Tongue (tissue), 2 donors: Measurements from ENCODE around the gene JARID2. TPM values are rescaled to one million over a fixed set of nuclear protein-coding genes. Genes with fewer than 3 reads are reported as not detected.
A peak's percentile ranks its signal among the peaks of the same experiment; 100 is the strongest.
"Not testable (repeated sequence)": the region's sequence is repeated elsewhere in the genome, so short reads cannot be mapped to it uniquely, and the experiment has no call there.

ENCODE experiments used
- DNase-seq: peaks from one replicate; pipeline ENCODE4 v3.0.0-alpha.2; 2015
- total RNA-seq: library from RNA; depleted of rRNA; stranded (reverse); fragments of >200 nt; gene quantifications from one replicate; pipeline ENCODE4 v1.2.3, GENCODE V29; 2014

The JARID2 gene
- total RNA-seq, 1 donor from 2014 or later: 18.2 TPM

DNA sequence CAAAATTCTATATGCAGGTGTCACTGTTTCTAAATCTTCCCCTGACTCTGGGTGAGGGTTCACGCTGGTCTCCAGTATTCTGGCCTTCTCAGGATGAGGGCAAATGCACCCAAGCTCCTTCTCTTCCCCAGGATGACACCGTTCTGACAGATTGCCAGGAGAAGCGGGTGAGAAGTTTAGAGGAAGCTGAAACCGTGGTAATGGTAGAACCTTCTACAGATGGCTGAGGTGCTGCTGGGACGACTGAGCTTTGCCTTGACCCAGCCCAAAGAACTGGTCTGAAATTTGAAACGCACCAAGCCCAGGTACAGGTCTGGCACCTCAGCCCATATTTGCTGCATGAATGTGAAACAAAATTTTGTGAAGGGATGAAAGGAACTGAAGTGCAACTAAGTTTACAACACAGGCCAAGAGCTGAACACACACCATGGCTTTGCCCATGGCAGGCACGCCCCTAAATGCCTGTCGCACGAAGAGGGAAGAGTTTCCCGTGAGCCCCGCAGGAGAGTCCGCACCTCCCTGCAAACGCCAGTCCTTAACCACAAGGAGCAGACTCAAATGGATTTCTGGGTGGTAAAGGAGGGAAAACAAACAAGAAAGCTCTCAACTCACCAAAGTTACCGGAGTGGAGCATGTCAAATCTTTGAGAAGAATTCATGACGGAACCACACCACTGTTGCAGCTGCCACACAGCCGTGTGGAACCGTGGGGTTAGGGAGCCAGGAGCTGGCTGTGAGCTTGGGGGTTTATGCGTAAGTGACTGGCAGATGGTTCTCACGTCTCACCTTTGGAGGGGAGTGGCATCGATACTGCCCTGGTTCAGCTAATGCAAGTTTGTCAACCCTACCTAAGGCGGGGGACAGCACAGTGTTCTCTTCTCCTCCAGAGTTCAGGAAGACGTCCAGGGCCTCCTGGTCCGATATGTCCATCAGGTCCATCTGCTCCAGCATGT, 278.1 kb downstream of the JARID2 start:
- DNase-seq: no peak

DNA sequence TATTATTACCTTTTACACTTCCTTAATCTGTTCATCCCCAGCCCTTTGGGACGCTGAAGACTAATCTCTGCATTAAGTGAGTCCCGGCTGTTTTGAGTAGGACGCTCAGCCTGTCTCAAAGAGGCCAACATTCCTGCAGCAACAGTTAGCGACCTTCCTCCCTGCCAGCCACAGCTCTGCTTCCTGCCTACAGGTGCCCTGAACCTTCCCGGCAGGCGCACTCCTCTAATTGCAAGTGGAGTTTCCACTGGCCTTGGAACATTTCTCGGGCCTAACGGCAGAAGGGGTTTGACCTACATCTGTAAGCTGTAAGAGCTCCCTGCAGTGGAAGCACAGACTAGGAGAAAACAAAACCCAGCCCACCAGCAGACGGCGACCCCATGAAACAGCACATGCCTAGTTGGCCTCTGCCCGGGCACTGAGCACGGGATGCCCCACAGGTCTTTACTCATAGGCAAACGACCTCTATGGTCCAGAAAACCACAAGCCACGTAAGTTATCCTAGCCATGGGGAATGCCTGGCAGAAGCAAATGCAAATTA, 279.1 kb downstream of the JARID2 start:
- no peak for DNase-seq

DNA sequence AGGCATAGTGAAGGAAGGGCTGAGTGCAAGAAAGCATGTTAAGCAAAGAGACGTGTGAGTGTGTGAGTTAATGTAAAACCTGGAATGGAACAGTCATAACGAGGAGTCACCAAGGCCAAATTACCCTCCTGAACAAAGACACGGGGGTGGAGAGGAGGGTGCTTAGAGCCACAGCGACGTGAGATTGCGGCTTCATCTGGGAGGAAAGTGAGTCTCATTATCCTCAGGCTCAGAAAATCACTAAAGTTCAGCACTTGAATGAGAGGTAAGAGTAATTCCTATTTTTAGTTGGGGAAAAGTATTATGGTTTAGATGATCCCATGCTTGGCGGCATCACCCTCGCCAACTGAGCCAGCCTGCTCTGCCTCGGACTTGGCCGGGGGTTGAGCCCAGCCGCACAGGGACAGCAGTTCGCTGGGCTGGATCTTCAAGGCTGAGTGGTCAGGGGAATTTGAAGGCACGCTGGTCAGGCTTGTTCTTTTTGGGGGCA, 280.4 kb downstream of the JARID2 start:
- DNase-seq: no peak

DNA sequence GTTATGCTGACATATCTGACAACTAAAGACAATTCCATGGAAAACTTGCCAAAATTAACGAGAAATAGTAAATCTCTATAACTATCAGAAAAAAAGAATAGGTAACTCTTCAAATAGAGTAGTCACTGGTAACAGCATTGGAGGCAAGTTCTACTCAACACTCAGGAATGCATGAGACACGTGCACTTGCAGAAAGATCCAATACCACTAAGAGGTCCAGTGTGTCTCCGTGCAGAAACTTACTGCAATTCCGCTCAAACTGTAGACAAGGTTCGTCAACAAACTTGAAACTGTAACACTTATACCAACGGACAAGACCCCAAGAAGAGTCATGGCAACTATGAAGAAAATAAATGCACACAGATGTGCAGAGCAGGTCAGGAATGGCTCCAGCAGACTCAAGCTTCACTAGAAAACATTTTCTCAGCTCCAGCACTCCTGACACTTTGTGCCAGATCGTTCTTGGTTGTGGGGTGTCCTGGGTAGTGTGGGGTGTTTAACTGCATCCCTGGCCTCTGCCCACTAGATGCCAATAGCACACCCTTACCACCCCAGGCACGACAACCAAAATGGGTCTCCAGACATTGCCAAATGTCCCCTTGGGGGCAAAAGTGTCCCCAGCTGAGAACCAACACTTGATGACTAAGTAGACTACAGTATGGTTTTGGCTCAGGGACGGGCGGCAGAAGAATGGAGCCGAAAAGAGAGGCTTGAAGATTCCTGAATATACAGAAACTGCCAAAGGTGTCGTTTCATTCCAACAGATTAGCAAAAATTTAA, 282.2 kb downstream of the JARID2 start:
- DNase-seq: no peak

DNA sequence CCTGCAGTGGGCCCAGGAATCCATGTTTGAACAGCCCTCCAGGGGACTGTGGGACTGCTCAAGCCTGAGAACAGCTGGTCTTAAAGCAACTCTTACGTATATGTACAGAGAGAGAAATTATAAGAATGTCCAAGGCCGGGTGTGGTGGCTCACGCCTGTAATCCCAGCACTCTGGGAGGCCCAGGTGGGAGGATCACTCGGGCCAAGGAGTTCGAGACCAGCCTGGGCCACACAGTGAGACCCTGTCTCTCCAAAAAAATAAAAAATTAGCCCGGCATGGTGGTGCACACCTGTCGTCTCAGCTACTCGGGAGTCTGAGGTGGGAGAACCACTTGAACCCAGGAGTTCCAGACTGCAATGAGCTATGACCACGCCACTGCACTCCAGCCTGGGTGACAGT, 283.0 kb downstream of the JARID2 start:
- DNase-seq: no peak

DNA sequence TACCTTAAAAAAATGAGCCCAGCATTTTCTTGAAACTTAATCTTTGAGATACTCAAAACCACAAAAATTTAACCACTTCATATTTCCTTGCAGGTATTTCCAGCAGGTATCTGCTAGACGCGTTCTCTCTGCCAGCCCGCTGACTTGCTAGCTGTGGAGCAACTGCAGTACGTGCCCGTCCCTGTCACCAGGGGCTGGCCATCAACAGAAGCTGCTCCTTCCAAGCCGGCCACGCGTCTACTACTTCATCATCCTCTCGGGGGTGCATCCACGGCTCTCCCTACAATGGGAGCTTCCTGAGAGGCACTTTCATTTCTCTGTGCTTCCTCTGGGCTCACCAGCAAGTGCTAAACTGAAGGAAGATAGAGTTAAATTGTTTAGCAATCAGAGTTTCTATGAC, 284.5 kb downstream of the JARID2 start:
- no peak for DNase-seq

DNA sequence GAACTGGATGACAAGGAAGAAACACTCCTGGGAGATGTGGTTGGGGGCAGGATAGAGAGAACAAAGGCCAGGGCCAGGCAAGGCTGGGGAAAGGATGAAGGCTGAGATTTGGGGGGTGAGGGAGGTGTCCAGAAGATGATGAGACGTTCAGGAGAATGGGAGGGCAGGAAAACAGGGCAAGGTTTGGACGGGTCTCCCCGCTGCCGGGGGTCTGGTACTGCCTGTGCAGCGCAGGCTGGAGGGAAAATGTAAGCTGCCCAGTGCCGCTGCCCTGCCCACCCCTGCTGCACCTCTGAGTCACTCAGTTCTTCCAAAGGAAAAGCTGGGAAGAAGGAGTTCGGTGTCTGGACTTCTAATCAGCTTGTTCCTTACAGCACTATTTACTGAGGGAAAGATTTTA, 286.1 kb downstream of the JARID2 start:
- DNase-seq: no peak

DNA sequence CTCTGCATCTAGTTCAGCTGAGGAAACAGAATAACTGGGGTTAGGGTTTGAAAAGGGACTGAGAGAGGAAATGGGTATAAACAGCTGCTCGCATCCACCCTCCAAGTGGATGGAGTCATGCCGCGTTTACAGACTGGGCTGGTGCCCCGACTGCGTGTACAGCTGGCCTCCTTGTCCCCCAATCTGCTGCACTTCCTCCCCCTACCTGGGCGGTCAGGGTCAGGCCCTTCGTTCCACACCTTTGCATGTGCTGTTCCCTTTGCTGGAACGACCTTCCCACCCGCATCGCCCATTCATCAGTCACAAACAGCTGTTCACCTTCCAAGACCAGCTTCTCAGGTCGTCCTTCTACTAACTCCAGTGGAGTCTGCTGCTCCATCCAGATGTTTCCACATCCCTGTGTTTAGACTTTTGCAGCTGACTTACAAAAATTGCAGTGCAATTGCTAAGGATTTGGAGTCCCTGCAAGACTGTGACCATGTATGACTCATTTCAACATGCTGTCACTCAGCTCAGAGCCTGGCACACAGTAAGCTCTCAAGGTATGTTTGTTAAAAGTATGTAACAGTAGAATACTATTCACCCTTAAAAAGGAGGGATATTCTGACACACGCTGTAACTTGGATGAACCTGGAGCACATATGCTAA, 287.6 kb downstream of the JARID2 start:
- DNase-seq: no peak

DNA sequence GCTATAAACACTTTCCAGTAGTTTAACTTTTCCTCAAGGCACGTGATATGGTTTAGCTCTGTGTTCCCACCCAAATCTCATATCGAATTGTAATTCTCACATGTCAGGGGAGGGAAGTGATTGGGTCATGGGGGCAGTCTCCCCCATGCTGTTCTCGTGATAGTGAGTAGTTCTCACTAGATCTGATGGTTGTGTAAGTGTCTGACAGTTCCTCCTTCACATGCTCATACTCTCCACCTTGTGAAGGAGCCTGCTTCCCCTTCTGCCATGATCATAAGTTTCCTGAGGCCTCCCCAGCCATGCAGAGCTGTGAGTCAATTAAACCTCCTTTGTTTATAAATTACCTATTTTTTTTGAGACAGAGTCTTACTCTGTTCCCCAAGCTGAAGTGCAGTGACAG, 289.1 kb downstream of the JARID2 start:
- DNase-seq: no peak

DNA sequence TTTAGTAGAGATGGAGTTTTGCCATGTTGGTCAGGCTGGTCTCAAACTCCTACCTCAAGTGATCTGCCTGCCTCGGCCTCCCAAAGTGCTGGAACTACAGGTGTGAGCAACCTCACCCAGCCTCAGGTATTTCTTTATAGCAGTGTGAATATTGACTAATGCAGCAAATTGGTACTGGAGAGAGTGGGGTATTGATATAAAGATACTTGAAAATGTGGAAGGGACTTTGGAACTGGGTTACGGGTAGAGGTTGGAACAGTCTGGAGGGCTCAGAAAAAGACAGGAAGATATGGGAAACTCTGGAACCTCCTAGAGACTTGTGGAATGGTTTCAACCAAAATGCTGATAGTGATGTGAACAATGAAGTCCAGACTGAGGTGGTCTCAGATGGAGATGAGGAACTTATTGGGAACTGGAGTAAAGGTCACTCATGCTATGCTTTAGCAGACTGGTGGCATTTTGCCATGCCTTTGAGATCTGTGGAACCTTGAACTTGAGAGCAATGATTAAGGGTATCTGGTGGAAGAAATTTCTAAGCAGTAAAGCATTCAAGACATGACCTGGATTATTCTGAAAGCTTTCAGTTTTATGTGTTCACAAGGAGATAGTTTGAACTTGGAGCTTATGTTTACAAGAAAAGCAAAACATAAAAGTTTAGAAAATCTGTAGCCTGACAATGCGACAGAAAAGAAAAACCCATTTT, 289.8 kb downstream of the JARID2 start:
- no peak for DNase-seq

DNA sequence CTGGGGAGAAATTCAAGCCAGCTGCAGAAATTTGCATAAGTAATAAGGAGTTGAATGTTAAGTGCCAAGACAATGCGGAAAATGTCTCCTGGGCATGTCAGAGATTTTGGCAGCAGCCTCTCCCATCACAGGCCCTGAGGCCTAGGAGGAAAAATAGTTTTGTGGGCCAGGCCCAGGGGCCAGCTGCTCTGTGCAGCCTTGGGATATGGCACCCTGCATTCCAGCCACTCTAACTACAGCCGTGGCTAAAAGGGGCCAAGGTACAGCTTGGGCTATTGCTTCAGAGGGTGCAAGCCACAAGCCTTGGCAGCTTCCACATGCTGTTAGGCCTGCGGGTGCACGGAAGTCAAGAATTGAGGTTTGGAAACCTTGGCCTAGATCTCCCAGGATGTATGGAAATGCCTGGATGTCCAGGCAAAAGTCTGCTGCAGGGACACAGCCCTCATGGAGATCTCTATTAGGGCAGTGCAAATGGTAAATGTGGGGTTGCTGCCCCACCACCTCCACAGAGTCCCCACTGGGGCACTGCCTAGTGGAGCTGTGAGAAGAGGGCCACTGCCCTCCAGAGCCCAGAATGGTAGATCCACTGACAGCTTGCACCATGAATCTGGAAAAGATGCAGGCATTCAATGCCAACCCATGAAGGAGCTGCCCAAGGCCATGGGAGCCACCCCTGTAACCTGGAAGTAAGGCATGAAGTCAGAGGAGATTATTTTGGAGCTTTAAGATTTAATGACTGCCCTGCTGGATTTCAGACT, 290.5 kb downstream of the JARID2 start:
- no peak for DNase-seq

DNA sequence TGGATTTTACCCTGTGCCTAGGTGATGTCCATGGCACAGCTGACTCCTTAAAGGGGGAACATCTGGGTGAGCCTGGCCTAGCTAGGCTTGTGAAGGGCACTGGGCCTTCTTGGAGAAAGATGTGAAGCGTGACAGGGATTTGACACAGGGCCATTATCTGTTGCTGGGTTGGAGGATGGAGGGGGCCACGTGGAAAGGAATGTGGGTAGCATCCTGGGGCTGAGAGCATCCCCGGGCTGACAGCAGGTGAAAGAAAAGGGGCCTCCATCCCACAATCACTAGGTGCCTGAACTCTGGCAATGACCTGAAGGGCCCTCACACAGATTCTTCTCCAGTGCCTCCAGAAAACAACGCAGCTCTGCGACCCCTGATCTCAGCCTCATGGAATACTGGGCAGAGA, 292.2 kb downstream of the JARID2 start:
- DNase-seq: no peak

DNA sequence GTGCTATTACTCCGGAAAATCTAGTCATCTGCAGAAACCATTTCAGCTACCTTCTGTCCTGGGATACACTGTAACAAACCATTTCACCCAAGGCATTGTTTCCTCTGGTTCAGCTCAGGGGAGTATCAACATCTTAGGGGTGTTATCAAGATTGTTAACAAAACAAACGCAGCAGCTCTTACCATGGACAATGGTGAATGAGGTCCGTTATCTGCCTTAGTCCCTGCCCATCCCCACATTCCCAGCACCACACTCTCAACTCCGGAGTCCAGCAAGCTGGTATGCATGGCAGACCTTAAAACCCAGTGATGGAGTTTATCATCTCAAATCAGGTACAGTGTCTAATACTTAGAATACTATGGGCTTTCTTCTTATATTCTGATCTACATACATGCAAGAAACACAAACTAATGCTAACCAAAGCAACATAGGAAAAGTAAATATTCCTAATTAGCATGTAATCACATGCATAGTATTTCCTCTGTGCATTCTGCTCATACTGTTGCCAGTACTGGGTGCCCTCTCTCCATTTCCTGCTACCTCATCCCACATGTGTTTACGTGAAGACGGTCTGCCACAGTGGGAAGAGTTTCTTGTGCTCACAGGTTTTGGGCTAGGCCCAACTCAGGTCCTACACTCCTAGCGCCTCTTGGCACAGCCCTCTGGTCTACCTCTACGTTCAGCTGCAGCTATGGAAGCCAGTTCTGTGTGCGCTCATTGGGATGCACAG, 293.1 kb downstream of the JARID2 start:
- no peak for DNase-seq

DNA sequence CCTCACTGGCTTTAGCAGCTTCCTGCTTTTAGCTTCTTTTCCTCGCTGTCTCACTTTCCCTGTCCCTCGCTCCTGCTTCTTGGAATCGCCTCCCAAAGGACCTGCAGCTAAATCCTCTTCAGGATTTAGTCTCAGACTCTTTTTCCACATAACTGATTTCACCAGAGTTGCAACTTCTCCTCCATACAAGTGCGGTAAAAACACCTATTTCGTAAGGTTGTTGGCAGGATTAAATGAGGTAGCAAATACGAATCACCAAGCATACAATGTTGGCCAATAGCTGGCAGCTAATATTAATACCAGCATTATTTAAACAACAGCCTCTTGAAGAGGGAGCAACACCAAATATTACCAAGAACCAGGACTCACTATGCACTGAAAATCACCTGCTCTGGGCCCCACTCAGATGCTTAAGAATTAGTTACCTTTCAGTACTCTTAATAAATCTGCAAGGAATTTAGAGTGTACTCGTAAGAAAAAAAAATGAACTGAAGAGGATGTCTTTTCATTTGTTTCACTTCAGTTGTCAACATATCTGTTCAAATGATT, 293.9 kb downstream of the JARID2 start:
- DNase-seq: no peak

DNA sequence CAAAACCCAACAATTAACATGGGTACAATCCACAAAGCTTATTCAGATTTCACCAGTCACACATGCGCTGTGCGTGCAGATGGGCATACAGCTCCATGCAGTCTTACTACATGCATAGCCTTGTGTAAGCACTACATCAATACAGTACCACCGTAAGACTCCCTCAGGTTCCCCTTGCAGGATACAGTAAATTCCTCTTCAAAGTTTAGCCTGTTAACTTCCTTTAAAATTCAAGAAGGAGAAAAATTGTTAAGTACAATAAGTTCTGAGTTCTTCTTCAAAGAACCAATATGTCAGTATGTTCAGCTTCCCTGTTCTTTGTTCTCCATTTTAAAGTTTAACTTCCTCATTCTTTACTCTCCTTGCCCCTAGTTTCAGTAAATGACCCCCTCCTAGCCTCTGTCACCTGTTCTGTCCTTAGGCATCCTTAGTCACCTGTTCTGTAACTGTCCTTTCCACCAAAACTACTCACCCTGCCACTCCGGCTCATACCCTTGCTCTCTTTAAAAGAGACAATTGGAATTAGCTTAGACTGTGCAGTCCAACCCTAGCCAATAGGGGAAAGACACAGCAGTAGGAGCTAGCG, 297.6 kb downstream of the JARID2 start:
- not testable (repeated sequence) for DNase-seq

DNA sequence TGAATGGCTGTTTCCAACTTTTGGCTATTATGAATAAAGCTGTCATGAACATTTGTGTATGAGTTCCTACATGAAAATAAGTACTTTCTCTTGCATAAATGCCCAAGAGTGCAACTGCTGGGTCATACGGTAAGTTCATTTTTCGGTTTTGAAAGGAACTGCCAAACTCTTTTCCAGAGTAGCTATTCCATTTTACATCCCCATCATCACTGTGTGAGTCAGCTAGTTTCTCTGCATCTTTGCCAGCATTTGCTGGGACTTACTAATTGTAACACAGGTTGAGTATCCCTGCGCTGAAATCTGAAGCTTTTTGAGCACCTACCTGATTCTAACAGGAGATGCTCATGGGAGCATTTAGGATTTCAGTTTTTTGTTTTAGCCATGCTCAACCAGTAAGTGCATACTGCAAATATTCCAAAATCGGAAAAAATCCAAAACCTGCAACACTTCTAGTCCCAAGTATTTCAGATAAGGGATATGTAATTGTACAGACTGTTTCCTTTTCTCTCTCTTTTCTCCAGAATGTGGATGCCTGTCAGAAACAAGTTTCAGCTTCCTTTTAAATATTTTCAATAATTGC, 298.5 kb downstream of the JARID2 start:
- no peak for DNase-seq

DNA sequence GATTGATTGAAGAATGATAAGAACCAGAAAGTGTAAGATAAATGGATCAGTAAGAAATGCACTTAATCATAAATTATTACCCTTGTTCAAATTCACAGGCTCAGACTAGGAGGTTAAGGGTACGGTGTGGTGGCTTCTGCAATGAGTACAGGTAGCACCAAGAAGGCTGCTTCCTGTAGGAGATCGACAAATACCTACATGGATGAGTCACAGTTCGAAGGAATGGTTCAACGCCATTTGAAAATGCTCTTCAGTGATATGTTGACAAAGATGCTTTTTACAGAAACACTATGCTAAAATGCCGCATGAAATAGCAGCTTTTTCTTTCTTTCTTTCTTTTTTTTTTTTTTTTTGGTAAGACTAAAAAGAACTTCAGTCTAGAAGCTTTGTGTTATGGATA, 300.7 kb downstream of the JARID2 start:
- no peak for DNase-seq

DNA sequence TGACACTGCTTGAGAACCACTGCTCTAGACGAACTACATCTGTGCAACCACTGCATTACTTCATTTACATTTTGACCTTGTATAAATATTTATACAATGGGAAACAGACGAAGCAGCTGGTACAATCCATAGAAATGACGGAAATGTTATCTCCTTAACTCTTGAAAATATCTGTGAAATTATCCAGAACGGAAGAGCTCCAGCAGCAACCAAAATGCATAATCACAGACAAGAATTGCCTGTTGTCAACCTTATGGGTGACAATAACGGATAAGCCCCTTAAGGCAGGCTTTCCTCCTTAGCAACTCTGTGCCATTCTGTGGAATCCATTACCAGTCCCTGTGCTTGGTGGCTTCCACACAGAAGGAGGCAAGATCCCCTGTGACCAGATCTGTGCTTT, 301.5 kb downstream of the JARID2 start:
- peak; percentile 58 for DNase-seq

DNA sequence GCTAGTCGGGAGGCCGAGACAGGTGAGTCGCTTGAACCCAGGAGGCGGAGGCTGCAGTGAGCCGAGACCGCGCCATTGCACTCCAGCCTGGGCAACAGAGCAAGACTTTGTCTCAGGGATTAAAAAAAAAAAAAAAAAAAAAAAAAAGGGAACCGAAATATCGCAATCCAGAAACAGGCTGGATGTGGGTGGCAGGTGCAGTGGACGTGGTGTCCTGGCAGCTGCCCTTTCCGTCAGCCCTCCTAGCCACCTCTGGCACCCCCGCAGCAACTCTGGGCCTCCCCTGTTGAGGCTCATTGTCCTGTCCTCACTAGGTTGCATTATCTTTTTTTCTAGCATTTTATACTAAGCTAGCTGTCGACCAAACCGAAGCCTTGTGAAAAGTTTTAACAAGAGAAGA, 303.5 kb downstream of the JARID2 start:
- no peak for DNase-seq
